ENCODE data around the gene GALNT2.

GALNT2 gene

GRCh38 chr1:230309646-230310177, 242.7 kb downstream of the GALNT2 start:
- Histone ChIP-seq H3K4me1 (ENCODE audit: control insufficient read depth in 1 of 2, insufficient read depth in 2 of 2, low read length in 2 of 2) (peaks cover 0 to 5% of the 10 kb centered on the region in 2 donors), H3K27me3 (ENCODE audit: control insufficient read depth in 1 of 2, insufficient read depth in 2 of 2, low read length in 2 of 2) (peaks cover 0 to 3% of the 10 kb centered on the region in 2 donors), H3K9me3 (ENCODE audit: control insufficient read depth in 1 of 2, low read length in 2 of 2) (no peaks in the 10 kb centered on the region), H3K27ac (ENCODE audit: low read depth, low read length) (no peak overlapping the region), H3K9ac (ENCODE audit: low read depth in 1 of 2, low read length in 2 of 2) (no peak overlapping the region), H3K36me3 (ENCODE audit: control insufficient read depth in 1 of 2, insufficient read depth in 2 of 2, low read length in 2 of 2) (no peaks in the 10 kb centered on the region), H3K4me3 (ENCODE audit: low read depth in 1 of 2, low read length in 2 of 2) (no peak overlapping the region)

DNA sequence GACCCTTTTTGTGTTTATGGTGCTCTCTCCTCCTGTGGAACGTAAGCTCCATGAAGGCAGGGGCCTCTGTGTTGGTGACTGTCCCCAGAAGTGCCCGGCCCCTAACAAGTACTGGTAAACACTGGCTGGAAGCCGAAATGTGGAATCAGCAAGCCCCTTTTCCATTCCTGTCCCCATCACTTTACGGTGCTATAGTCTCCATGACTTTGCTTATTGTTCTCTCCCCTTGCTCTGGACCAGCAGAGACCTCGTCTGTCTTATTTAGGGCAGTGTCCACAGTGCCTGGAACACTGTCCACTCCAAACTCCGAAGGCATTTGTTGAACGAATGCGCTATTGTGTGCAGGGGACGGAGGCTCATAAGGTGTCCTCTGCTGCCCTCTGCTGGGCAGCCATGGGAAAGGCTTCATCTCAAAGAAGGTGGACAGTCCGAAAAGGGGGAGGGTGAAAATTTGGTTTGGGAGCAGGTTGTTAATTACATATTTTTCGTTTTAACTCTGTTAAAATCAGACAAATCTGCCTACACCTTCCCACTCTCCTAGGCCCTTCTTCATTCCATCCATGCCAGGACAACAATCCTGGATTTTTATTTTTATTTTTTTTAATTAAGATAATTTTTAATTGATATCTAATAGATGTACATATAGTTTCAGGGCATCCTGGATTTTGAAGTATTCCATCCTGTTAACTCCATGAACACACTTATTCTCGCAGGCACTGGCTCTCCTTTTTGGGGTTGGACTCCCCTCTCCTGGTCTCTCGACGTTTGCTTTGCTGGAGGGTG, 243.5 kb downstream of the GALNT2 start:
- Histone ChIP-seq H3K27me3 (ENCODE audit: control insufficient read depth in 1 of 2, insufficient read depth in 2 of 2, low read length in 2 of 2) (peaks cover 0 to 3% of the 10 kb centered on the region in 2 donors), H3K27ac (ENCODE audit: low read depth, low read length) (no peak overlapping the region), H3K9me3 (ENCODE audit: control insufficient read depth in 1 of 2, low read length in 2 of 2) (no peaks in the 10 kb centered on the region), H3K4me3 (ENCODE audit: low read depth in 1 of 2, low read length in 2 of 2) (no peak overlapping the region), H3K4me1 (ENCODE audit: control insufficient read depth in 1 of 2, insufficient read depth in 2 of 2, low read length in 2 of 2) (peaks cover 0 to 5% of the 10 kb centered on the region in 2 donors), H3K9ac (ENCODE audit: low read depth in 1 of 2, low read length in 2 of 2) (no peak overlapping the region), H3K36me3 (ENCODE audit: control insufficient read depth in 1 of 2, insufficient read depth in 2 of 2, low read length in 2 of 2) (no peaks in the 10 kb centered on the region)

DNA sequence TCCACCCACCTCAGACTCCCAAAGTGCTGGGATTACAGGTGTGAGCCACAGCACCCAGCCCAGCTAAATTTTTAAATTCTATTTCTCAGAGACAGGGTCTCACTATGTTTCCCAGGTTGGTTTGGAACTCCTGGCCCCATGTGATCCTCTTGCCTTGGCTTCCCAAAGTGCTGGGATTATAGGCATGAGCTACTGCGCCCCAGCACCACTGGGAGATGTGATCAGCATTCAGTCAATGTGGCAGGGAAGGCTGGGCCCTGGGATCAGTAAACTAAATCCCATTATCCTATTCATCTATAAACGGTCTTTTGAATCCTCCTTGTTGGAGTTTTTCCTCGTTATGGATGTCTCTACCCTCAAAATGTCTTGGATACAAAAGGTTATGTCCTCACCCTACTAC, 245.6 kb downstream of the GALNT2 start:
- H3K9me3 ChIP-seq (ENCODE audit: control insufficient read depth in 1 of 2, low read length in 2 of 2): no peaks in the 10 kb centered on the region
- no peak overlapping the region for H3K9ac ChIP-seq (ENCODE audit: low read depth in 1 of 2, low read length in 2 of 2)
- peaks cover 0 to 3% of the 10 kb centered on the region in 2 donors for H3K27me3 ChIP-seq (ENCODE audit: control insufficient read depth in 1 of 2, insufficient read depth in 2 of 2, low read length in 2 of 2)
- H3K27ac ChIP-seq (ENCODE audit: low read depth, low read length): no peak overlapping the region
- no peaks in the 10 kb centered on the region for H3K36me3 ChIP-seq (ENCODE audit: control insufficient read depth in 1 of 2, insufficient read depth in 2 of 2, low read length in 2 of 2)
- H3K4me1 ChIP-seq (ENCODE audit: control insufficient read depth in 1 of 2, insufficient read depth in 2 of 2, low read length in 2 of 2): peaks cover 0 to 3% of the 10 kb centered on the region in 2 donors
- no peak overlapping the region for H3K4me3 ChIP-seq (ENCODE audit: low read depth in 1 of 2, low read length in 2 of 2)

DNA sequence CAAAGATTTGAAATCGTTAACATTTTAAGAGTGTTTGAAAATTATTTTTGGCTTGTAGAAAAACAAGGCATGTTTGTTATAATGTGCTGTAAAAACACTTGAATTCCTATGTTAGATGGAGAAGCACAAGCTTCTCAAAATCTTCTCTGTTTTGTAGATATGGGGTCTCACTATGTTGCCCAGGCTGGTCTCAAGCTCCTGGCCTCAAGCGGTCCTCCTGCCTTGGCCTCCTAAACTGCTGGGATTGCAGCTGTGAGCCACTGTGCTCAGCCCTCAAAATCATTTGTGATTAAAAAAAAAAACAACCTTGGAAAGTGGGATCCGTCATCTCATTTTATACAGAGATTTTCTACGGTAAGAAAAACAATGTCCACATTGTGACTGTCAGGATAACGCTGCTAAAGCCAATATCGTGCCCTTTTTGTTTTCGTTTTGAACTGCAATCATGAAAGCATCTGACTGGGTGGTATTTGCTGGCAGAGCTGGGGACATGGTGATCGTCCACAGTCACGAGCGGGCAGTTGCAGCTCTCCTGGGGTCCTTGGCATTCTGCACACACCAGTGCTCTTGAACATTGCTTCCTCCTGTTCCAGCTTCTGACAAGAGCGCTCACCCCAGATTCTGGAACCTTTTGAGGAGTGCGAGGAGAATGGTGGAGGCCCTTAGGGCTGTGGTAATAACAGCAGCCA, 246.6 kb downstream of the GALNT2 start:
- peaks cover 0 to 3% of the 10 kb centered on the region in 2 donors for H3K4me1 ChIP-seq (ENCODE audit: control insufficient read depth in 1 of 2, insufficient read depth in 2 of 2, low read length in 2 of 2)
- H3K27ac ChIP-seq (ENCODE audit: low read depth, low read length): no peak overlapping the region
- H3K9ac ChIP-seq (ENCODE audit: low read depth in 1 of 2, low read length in 2 of 2): no peak overlapping the region
- H3K4me3 ChIP-seq (ENCODE audit: low read depth in 1 of 2, low read length in 2 of 2): no peak overlapping the region
- H3K9me3 ChIP-seq (ENCODE audit: control insufficient read depth in 1 of 2, low read length in 2 of 2): no peaks in the 10 kb centered on the region
- H3K36me3 ChIP-seq (ENCODE audit: control insufficient read depth in 1 of 2, insufficient read depth in 2 of 2, low read length in 2 of 2): no peaks in the 10 kb centered on the region
- H3K27me3 ChIP-seq (ENCODE audit: control insufficient read depth in 1 of 2, insufficient read depth in 2 of 2, low read length in 2 of 2): peaks cover 0 to 3% of the 10 kb centered on the region in 2 donors

DNA sequence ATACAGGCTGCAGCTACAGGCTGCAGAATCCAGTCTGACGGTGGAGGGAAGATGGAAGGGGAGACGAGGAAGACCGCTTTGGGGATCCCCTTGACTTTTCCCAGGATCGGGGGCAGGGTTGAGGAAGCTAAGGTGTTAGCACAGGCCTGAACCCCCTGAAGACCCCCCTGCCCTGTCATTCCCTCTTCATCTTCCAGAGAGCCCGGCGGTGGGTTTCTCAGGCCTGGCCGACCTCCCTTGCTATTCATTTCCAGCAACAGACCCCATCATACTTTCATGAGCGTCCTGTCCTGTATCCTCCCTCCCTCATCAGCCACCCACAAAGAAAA, 247.1 kb downstream of the GALNT2 start:
- Histone ChIP-seq H3K27me3 (ENCODE audit: control insufficient read depth in 1 of 2, insufficient read depth in 2 of 2, low read length in 2 of 2) (peaks cover 0 to 3% of the 10 kb centered on the region in 2 donors), H3K9ac (ENCODE audit: low read depth in 1 of 2, low read length in 2 of 2) (no peak overlapping the region), H3K27ac (ENCODE audit: low read depth, low read length) (no peak overlapping the region)

DNA sequence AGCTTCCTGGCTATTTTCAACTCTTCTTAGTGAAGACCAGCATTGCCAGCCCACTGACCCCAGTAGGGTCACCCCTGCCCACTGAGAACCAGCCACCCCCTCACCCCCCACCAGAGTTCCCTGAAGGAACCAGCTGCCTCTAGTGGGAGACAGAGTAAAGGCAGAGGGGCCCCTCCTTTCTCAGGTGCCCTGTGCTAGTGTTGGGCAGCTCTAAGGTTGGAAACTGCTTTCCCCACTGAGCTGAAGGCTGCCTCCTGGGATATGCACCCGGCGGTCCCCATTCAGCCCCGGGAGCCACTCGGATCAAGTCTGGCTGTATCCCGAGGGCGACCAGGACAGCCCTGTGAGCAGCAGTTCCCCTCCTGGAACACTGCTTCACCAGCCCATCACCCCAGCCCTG, 248.1 kb downstream of the GALNT2 start:
- H3K9me3 ChIP-seq (ENCODE audit: control insufficient read depth in 1 of 2, low read length in 2 of 2): no peaks in the 10 kb centered on the region

More for the DNA sequence above, 247.1 kb downstream of the GALNT2 start:
- H3K4me1 ChIP-seq (ENCODE audit: control insufficient read depth in 1 of 2, insufficient read depth in 2 of 2, low read length in 2 of 2): peaks cover 0 to 3% of the 10 kb centered on the region in 2 donors
- no peak overlapping the region for H3K4me3 ChIP-seq (ENCODE audit: low read depth in 1 of 2, low read length in 2 of 2)
- no peaks in the 10 kb centered on the region for H3K9me3 ChIP-seq (ENCODE audit: control insufficient read depth in 1 of 2, low read length in 2 of 2)
- no peaks in the 10 kb centered on the region for H3K36me3 ChIP-seq (ENCODE audit: control insufficient read depth in 1 of 2, insufficient read depth in 2 of 2, low read length in 2 of 2)

GRCh38 chr1:230316864-230317745, 250.1 kb downstream of the GALNT2 start:
- no peak overlapping the region for H3K9ac ChIP-seq (ENCODE audit: low read depth in 1 of 2, low read length in 2 of 2)
- peaks cover 0 to 3% of the 10 kb centered on the region in 2 donors for H3K4me1 ChIP-seq (ENCODE audit: control insufficient read depth in 1 of 2, insufficient read depth in 2 of 2, low read length in 2 of 2)
- H3K36me3 ChIP-seq (ENCODE audit: control insufficient read depth in 1 of 2, insufficient read depth in 2 of 2, low read length in 2 of 2): no peaks in the 10 kb centered on the region
- no peaks in the 10 kb centered on the region for H3K27me3 ChIP-seq (ENCODE audit: control insufficient read depth in 1 of 2, insufficient read depth in 2 of 2, low read length in 2 of 2)
- H3K4me3 ChIP-seq (ENCODE audit: low read depth in 1 of 2, low read length in 2 of 2): no peak overlapping the region
- no peak overlapping the region for H3K27ac ChIP-seq (ENCODE audit: low read depth, low read length)
- H3K9me3 ChIP-seq (ENCODE audit: control insufficient read depth in 1 of 2, low read length in 2 of 2): no peaks in the 10 kb centered on the region

More for the DNA sequence above, 248.1 kb downstream of the GALNT2 start:
- Histone ChIP-seq H3K27me3 (ENCODE audit: control insufficient read depth in 1 of 2, insufficient read depth in 2 of 2, low read length in 2 of 2) (peaks cover 0 to 3% of the 10 kb centered on the region in 2 donors), H3K36me3 (ENCODE audit: control insufficient read depth in 1 of 2, insufficient read depth in 2 of 2, low read length in 2 of 2) (no peaks in the 10 kb centered on the region), H3K4me3 (ENCODE audit: low read depth in 1 of 2, low read length in 2 of 2) (no peak overlapping the region), H3K4me1 (ENCODE audit: control insufficient read depth in 1 of 2, insufficient read depth in 2 of 2, low read length in 2 of 2) (peaks cover 0 to 3% of the 10 kb centered on the region in 2 donors), H3K27ac (ENCODE audit: low read depth, low read length) (no peak overlapping the region), H3K9ac (ENCODE audit: low read depth in 1 of 2, low read length in 2 of 2) (no peak overlapping the region)

- Histone ChIP-seq H3K36me3 (ENCODE audit: control insufficient read depth in 1 of 2, insufficient read depth in 2 of 2, low read length in 2 of 2) (no peaks in the 10 kb centered on the region), H3K9ac (ENCODE audit: low read depth in 1 of 2, low read length in 2 of 2) (no peak overlapping the region), H3K4me3 (ENCODE audit: low read depth in 1 of 2, low read length in 2 of 2) (no peak overlapping the region), H3K4me1 (ENCODE audit: control insufficient read depth in 1 of 2, insufficient read depth in 2 of 2, low read length in 2 of 2) (peaks cover 0 to 3% of the 10 kb centered on the region in 2 donors), H3K27me3 (ENCODE audit: control insufficient read depth in 1 of 2, insufficient read depth in 2 of 2, low read length in 2 of 2) (no peaks in the 10 kb centered on the region), H3K27ac (ENCODE audit: low read depth, low read length) (no peak overlapping the region), H3K9me3 (ENCODE audit: control insufficient read depth in 1 of 2, low read length in 2 of 2) (no peaks in the 10 kb centered on the region)
Observed at GRCh38 chr1:230317823-230318819, 251.1 kb downstream of the GALNT2 start.
